Measurements from ENCODE around the gene FAM131B. TPM values are rescaled to one million over a fixed set of nuclear protein-coding genes. Genes with fewer than 3 reads are reported as not detected.
A peak's percentile ranks its signal among the peaks of the same experiment; 100 is the strongest.

The FAM131B gene
- total and polyA plus RNA-seq, 2 of the 13 experiments (the other 11 are each of a cell fraction or from before 2014, with no cell fraction given): 0.07 TPM; not detected in 1

- H4K20me1 ChIP-seq (ENCODE audit: insufficient read depth, low read length): no peaks in the 10 kb centered on the region
- H3K27ac ChIP-seq (ENCODE audit: extremely low read length, insufficient read depth, low read length): no peak overlapping the region
- ChIA-PET CTCF (ENCODE audit: low intra/inter-chr PET ratio, low total read pairs) (no interaction called here), POLR2A (no interaction called here)
- in situ Hi-C loops (cut with HindIII; ENCODE audit: extremely low pct_ligation_motif_present, low pct_unique_long_range_greater_than_20kb): no loop called here
- no peaks in the 10 kb centered on the region for H3K79me2 ChIP-seq (ENCODE audit: insufficient read depth, low read length)
- no peak overlapping the region for H3K9ac ChIP-seq (ENCODE audit: insufficient read depth, low read depth, low read length)
- no TSS peak for BruUV-seq (replicated peaks)
- FAIRE-seq (no peak), DNase-seq (ENCODE audit: low spot score) (no peak), ATAC-seq (no peak)
- no peaks in the 10 kb centered on the region for H3K27me3 ChIP-seq (ENCODE audit: control insufficient read depth in 1 of 2, insufficient read depth in 2 of 2, low read length in 2 of 2)
- H3K4me2 ChIP-seq (ENCODE audit: low read depth, low read length): no peak overlapping the region
- TF ChIP-seq CEBPZ (IDR thresholded peaks at IDR 0.05; ENCODE audit: low read length) (no peak), YEATS2 (CRISPR knock-in tag; IDR thresholded peaks at IDR 0.05; ENCODE audit: borderline replicate concordance) (no peak)
- intact Hi-C loops (cut with micrococcal nuclease; ENCODE audit: unreplicated experiment): no loop called here
- peaks cover 12% of the 10 kb centered on the region for H3K4me1 ChIP-seq (ENCODE audit: insufficient read depth, low read length)
- no peaks in the 10 kb centered on the region for H3K36me3 ChIP-seq (replicated peaks in 1 of 2; ENCODE audit: control insufficient read depth in 1 of 2, insufficient read depth in 2 of 2, low read length in 2 of 2)
- H3K4me3 ChIP-seq (replicated peaks in 1 of 3; ENCODE audit: insufficient read depth in 1 of 3, low read depth in 2 of 3, low read length in 3 of 3): no peak overlapping the region
- 25% methylated on average over 4 of the region's 4 CpGs for WGBS (ENCODE audit: low lambda C conversion rate)
- H3K9me3 ChIP-seq (ENCODE audit: low read length): no peaks in the 10 kb centered on the region
- H2AFZ ChIP-seq (ENCODE audit: low read length): no peak overlapping the region
These were observed 46.0 kb downstream of the FAM131B start for GRCh38 chr7:143316492-143316891.

GRCh38 chr7:143315776-143316175 is 46.7 kb downstream of the FAM131B start, which contains the start of gene CLCN1:
Gene CLCN1, plus strand, starts transcription at chr7:143316111. Its CDS starts 102 bp downstream, at chr7:143316213.
- Histone ChIP-seq H3K9me3 (ENCODE audit: low read length) (no peaks in the 10 kb centered on the region), H3K9ac (ENCODE audit: insufficient read depth, low read depth, low read length) (no peak within 1 kb of the TSS), H3K4me2 (ENCODE audit: low read depth, low read length) (no peak within 1 kb of the TSS), H3K4me1 (ENCODE audit: insufficient read depth, low read length) (peaks cover 12% of the 10 kb centered on the region), H3K79me2 (ENCODE audit: insufficient read depth, low read length) (no peaks in the 10 kb centered on the region), H3K27me3 (ENCODE audit: control insufficient read depth in 1 of 2, insufficient read depth in 2 of 2, low read length in 2 of 2) (no peaks in the 10 kb centered on the region), H2AFZ (ENCODE audit: low read length) (no peak within 1 kb of the TSS), H3K4me3 (replicated peaks in 1 of 3; ENCODE audit: insufficient read depth in 1 of 3, low read depth in 2 of 3, low read length in 3 of 3) (no peak within 1 kb of the TSS), H4K20me1 (ENCODE audit: insufficient read depth, low read length) (no peaks in the 10 kb centered on the region), H3K36me3 (replicated peaks in 1 of 2; ENCODE audit: control insufficient read depth in 1 of 2, insufficient read depth in 2 of 2, low read length in 2 of 2) (no peaks in the 10 kb centered on the region), H3K27ac (ENCODE audit: extremely low read length, insufficient read depth, low read length) (no peak within 1 kb of the TSS)
- ATAC-seq (no peak), DNase-seq (ENCODE audit: low spot score) (no peak), FAIRE-seq (no peak)
- in situ Hi-C loops (cut with HindIII; ENCODE audit: extremely low pct_ligation_motif_present, low pct_unique_long_range_greater_than_20kb) (no loop called here), intact Hi-C loops (cut with micrococcal nuclease; ENCODE audit: unreplicated experiment) (no loop called here)
- no peak for TF ChIP-seq MATR3 (CRISPR knock-in tag; IDR thresholded peaks at IDR 0.05)
- TF ChIP-seq ZNF235 (CRISPR knock-in tag; IDR thresholded peaks at IDR 0.05; ENCODE audit: borderline replicate concordance): no peak
- peak in 1 of 2 experiments; percentile 22; a peak in 1 of 4 replicates for TF ChIP-seq MAFK (conservative IDR thresholded peaks at IDR 0.05 in 1 of 2, IDR thresholded peaks at IDR 0.05 in 1 of 2; ENCODE audit: low read length in 2 of 2)
- ChIA-PET POLR2A (no interaction called here), CTCF (ENCODE audit: low intra/inter-chr PET ratio, low total read pairs) (no interaction called here)
- 82% methylated on average over 5 of the region's 5 CpGs for WGBS (ENCODE audit: low lambda C conversion rate)
- no TSS peak for BruUV-seq (replicated peaks)

Measured in HepG2 (cell line).